ENCODE results near the gene OLIG2.

OLIG2 gene

DNA sequence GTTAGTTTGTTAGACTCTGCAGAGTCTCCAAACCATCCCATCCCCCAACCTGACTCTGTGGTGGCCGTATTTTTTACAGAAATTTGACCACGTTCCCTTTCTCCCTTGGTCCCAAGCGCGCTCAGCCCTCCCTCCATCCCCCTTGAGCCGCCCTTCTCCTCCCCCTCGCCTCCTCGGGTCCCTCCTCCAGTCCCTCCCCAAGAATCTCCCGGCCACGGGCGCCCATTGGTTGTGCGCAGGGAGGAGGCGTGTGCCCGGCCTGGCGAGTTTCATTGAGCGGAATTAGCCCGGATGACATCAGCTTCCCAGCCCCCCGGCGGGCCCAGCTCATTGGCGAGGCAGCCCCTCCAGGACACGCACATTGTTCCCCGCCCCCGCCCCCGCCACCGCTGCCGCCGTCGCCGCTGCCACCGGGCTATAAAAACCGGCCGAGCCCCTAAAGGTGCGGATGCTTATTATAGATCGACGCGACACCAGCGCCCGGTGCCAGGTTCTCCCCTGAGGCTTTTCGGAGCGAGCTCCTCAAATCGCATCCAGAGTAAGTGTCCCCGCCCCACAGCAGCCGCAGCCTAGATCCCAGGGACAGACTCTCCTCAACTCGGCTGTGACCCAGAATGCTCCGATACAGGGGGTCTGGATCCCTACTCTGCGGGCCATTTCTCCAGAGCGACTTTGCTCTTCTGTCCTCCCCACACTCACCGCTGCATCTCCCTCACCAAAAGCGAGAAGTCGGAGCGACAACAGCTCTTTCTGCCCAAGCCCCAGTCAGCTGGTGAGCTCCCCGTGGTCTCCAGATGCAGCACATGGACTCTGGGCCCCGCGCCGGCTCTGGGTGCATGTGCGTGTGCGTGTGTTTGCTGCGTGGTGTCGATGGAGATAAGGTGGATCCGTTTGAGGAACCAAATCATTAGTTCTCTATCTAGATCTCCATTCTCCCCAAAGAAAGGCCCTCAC, at the start of gene OLIG2:
TSS of gene OLIG2 (plus strand) at position 447 of the 954 bp plus-strand sequence. CDS start 928 bp downstream, outside the sequence.
- H3K4me3 ChIP-seq (ENCODE audit: low read depth, low read length), result no peak within 1 kb of the TSS
- TF ChIP-seq, protein P1, sequence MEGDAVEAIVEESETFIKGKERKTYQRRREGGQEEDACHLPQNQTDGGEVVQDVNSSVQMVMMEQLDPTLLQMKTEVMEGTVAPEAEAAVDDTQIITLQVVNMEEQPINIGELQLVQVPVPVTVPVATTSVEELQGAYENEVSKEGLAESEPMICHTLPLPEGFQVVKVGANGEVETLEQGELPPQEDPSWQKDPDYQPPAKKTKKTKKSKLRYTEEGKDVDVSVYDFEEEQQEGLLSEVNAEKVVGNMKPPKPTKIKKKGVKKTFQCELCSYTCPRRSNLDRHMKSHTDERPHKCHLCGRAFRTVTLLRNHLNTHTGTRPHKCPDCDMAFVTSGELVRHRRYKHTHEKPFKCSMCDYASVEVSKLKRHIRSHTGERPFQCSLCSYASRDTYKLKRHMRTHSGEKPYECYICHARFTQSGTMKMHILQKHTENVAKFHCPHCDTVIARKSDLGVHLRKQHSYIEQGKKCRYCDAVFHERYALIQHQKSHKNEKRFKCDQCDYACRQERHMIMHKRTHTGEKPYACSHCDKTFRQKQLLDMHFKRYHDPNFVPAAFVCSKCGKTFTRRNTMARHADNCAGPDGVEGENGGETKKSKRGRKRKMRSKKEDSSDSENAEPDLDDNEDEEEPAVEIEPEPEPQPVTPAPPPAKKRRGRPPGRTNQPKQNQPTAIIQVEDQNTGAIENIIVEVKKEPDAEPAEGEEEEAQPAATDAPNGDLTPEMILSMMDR (conservative IDR thresholded peaks at IDR 0.05; ENCODE audit: low read depth, low read length), result no peak
- DNase-seq (ENCODE audit: low read depth), result no peak

DNA sequence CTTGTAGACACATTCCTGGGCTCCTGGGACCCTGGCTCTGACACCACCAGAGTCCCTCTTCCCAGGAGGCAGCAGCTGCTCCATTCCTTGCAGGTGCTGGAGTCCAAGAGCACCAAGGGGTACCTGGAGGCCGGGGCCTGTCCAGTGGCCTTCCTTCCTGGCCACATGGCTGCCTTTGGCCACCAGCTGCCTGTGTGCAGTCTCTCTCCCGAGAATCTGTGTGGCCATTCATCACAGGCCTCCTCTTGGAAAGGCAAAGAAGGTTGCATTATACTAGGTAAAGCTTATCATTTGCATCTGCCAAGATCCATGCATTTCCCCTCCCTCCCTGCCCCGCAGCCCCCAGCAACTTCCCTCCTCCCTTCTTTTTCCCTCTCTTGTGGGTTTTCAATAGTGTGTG, 48.9 kb upstream of the OLIG2 start:
- no peak overlapping the region for H3K4me3 ChIP-seq (ENCODE audit: low read depth, low read length)
- DNase-seq (ENCODE audit: low read depth), result no peak
- TF ChIP-seq, protein P1 (conservative IDR thresholded peaks at IDR 0.05; ENCODE audit: low read depth, low read length), result no peak

DNA sequence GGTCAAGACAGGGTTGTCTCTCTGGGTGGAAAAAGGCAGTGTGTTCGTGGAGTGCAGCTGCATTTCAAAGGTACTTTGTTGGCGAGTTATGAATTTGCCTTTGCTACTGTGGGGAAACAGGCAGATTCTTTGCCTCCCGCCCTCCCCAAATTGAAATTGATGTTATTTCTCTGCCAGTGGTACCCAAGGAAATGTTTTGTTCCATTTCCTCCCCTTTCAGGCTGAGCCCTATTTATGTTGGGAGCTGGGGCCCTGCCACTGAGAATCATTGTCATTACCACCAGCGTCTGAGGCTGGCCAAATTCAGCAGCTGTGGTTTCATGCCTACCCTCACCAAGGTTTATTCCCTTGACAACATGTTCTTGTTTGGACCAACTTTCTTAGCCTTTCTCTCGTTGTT, 48.5 kb upstream of the OLIG2 start:
- TF ChIP-seq, protein P1 (conservative IDR thresholded peaks at IDR 0.05; ENCODE audit: low read depth, low read length), result no peak
- no peak for DNase-seq (ENCODE audit: low read depth)
- H3K4me3 ChIP-seq (ENCODE audit: low read depth, low read length), result no peak overlapping the region

DNA sequence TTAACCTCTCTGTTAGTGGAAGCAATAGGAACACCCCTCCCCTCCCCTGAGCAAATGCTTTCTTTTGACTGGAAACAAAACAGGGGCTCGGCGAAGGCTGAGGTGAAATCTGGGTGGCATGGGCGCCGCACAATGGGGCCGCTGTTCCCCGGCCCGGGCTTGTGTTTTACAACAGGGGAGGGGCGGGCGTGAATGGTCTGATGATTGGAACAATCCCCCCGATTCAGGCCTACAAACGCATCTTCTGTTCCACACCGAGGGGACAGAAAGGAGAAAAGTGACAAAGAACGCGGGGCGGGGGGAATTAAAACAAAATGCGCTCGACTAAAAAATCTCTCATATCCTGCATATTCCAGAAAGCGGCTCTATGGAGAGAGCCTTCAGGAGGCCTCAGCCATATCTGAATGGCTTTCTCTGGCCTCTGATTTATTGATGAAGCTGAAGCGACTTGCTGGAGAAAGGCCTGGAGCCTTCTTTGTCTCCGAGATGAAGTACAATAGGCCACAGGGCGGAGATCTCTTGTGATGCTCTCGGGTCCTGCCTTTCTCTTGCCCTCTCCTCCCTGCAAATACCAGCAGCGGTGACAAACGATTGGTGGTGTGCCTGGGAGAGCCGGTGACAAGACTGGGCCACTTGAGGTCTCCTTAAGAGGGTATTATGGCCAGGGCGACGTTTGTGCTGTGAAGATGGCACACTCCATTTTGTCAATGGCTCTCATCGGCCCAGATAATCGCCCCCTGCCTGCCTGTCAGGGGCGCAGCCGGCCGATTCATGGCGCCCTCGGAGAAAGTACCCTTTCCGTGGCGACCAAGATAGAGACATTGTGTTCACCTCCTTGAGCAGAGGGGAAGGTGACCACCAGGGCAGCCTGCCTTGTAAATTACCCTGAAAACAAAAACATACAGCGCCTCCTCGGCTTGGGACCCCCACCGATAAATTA, 47.1 kb upstream of the OLIG2 start:
- no peak overlapping the region for H3K4me3 ChIP-seq (ENCODE audit: low read depth, low read length)
- TF ChIP-seq, protein P1 (conservative IDR thresholded peaks at IDR 0.05; ENCODE audit: low read depth, low read length), result no peak
- DNase-seq (ENCODE audit: low read depth), result no peak

DNA sequence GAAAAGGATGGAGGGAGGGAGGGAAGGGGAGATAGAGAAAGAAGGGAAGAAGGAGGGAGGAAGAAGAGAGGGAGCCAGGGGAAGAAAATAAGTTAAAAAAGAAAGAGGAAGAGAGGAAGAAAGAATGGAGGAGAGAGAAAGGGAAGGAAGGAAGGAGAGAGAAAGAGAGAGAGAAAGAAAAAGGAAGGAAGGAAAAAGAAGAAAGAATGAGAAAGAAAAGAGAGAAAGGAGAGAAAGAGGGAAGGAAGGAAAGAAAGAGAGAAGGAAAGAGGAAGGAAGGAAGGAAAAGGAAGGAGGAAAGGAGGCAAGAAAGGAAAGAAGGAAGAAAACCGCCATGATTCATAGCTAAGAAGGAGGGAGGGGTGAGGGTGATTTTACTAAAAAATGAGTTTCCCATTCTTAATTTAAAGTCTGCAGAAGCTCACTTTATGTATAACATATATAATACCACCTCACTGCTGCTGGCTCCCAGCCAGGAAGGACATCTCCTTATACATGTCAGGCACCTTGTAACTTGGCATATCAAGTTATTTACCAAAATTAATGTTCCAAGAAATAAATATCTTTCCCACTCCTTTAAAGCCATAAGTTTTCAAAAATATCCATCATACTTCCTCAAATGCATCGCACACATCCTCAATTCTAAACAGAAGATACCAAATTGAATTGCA, 46.0 kb upstream of the OLIG2 start:
- TF ChIP-seq, protein P1 (conservative IDR thresholded peaks at IDR 0.05; ENCODE audit: low read depth, low read length), result no peak
- DNase-seq (ENCODE audit: low read depth), result no peak
- H3K4me3 ChIP-seq (ENCODE audit: low read depth, low read length), result no peak overlapping the region

DNA sequence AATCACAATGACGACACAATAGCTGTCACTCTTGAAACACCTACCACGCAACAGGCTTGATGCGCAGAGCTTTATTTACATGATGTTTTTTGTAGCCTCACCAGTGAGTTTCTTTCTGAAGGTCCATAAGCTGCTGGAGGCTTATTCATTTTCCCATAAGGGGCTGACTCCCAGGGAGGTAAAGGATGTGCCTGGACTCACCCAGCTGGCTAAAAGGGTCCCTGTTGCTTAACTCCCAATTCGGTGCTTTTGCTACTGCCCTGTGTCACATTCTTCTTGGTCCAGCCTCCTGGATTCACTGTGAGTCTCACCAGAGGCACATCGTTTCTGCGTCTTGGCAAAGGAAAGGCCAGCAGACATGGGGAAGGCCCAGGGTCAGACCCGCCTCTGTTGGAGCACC, 44.6 kb upstream of the OLIG2 start:
- no peak overlapping the region for H3K4me3 ChIP-seq (ENCODE audit: low read depth, low read length)
- DNase-seq (ENCODE audit: low read depth), result no peak
- TF ChIP-seq, protein P1 (conservative IDR thresholded peaks at IDR 0.05; ENCODE audit: low read depth, low read length), result no peak

All from choroid plexus epithelial cell (primary cell).